Measurements from ENCODE around the gene PCDHGA5. TPM values are rescaled to one million over a fixed set of nuclear protein-coding genes. Genes with fewer than 3 reads are reported as not detected.
"Not testable (repeated sequence)": the region's sequence is repeated elsewhere in the genome, so short reads cannot be mapped to it uniquely, and the experiment has no call there.

The PCDHGA5 gene
- total and polyA plus RNA-seq, 11 donors, result 1.5 to 9.6 (median 6.4) TPM

- Histone ChIP-seq H3K4me3 (no peak within 1 kb of the TSS), H3K9me3 (peaks cover 0 to 95% (median 63%) of the 10 kb centered on the region in 12 donors), H3K4me1 (peaks cover 0 to 9% (median 0%) of the 10 kb centered on the region in 12 donors), H3K36me3 (peaks cover 0 to 12% (median 0%) of the 10 kb centered on the region in 9 donors), H3K27me3 (peaks cover 0 to 43% (median 0%) of the 10 kb centered on the region in 9 donors), H3K27ac (no peak within 1 kb of the TSS)
- 39 to 49% (median 44%) methylated on average over 32 to 38 of the region's 38 CpGs for WGBS, 4 donors
- TF ChIP-seq, protein P1, sequence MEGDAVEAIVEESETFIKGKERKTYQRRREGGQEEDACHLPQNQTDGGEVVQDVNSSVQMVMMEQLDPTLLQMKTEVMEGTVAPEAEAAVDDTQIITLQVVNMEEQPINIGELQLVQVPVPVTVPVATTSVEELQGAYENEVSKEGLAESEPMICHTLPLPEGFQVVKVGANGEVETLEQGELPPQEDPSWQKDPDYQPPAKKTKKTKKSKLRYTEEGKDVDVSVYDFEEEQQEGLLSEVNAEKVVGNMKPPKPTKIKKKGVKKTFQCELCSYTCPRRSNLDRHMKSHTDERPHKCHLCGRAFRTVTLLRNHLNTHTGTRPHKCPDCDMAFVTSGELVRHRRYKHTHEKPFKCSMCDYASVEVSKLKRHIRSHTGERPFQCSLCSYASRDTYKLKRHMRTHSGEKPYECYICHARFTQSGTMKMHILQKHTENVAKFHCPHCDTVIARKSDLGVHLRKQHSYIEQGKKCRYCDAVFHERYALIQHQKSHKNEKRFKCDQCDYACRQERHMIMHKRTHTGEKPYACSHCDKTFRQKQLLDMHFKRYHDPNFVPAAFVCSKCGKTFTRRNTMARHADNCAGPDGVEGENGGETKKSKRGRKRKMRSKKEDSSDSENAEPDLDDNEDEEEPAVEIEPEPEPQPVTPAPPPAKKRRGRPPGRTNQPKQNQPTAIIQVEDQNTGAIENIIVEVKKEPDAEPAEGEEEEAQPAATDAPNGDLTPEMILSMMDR (IDR thresholded peaks at IDR 0.05), result peak in 5 of 12 donors; percentile 8 to 31 (median 16)
- no peak for TF ChIP-seq POLR2A (IDR thresholded peaks at IDR 0.05)
- intact Hi-C loops (cut with DNase I), result no loop called here
- ATAC-seq (no peak), DNase-seq (no peak)
These were observed 28.7 kb downstream of the PCDHGA5 start, which contains the start of gene PCDHGA8 for GRCh38 chr5:141392429-141393198. Gene PCDHGA8 (plus strand): TSS chr5:141392633. CDS start chr5:141392814, 181 bp downstream.

DNA sequence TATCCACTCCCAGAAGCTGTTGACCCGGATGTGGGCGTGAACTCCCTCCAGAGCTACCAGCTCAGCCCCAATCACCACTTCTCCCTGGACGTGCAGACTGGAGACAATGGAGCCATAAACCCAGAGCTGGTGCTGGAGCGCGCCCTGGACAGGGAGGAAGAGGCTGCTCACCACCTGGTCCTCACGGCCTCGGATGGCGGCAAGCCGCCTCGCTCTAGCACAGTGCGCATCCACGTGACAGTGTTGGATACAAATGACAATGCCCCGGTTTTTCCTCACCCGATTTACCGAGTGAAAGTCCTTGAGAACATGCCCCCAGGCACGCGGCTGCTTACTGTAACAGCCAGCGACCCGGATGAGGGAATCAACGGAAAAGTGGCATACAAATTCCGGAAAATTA lies 29.3 kb downstream of the PCDHGA5 start:
- Histone ChIP-seq H3K4me3 (no peak overlapping the region), H3K27ac (no peak overlapping the region)

DNA sequence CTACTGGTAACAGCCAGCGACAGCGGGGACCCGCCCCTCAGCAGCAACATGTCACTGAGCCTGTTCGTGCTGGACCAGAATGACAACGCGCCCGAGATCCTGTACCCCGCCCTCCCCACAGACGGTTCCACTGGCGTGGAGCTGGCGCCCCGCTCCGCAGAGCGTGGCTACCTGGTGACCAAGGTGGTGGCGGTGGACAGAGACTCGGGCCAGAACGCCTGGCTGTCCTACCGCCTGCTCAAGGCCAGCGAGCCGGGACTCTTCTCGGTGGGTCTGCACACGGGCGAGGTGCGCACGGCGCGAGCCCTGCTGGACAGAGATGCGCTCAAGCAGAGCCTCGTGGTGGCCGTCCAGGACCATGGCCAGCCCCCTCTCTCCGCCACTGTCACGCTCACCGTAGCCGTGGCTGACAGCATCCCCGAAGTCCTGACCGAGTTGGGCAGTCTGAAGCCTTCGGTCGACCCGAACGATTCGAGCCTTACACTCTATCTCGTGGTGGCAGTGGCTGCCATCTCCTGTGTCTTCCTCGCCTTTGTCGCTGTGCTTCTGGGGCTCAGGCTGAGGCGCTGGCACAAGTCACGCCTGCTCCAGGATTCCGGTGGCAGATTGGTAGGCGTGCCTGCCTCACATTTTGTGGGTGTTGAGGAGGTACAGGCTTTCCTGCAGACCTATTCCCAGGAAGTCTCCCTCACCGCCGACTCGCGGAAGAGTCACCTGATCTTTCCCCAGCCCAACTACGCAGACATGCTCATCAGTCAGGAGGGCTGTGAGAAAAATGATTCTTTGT lies 30.6 kb downstream of the PCDHGA5 start:
- DNase-seq; intact Hi-C loops (cut with DNase I); H3K27ac ChIP-seq; ATAC-seq; H3K4me3 ChIP-seq: not testable (repeated sequence)
- peaks cover 0 to 12% (median 4%) of the 10 kb centered on the region in 12 donors for H3K4me1 ChIP-seq
- peaks cover 0 to 12% (median 0%) of the 10 kb centered on the region in 9 donors for H3K36me3 ChIP-seq
- peaks cover 0 to 95% (median 63%) of the 10 kb centered on the region in 12 donors for H3K9me3 ChIP-seq
- peaks cover 0 to 43% (median 0%) of the 10 kb centered on the region in 9 donors for H3K27me3 ChIP-seq
- 37 to 53% (median 43%) methylated on average over 24 to 46 of the region's 53 CpGs for WGBS, 4 donors

More for the DNA sequence above, 29.3 kb downstream of the PCDHGA5 start:
- peaks cover 0 to 10% (median 0%) of the 10 kb centered on the region in 12 donors for H3K4me1 ChIP-seq
- peaks cover 0 to 95% (median 64%) of the 10 kb centered on the region in 12 donors for H3K9me3 ChIP-seq
- no peak for DNase-seq
- ATAC-seq, result no peak
- peaks cover 0 to 44% (median 0%) of the 10 kb centered on the region in 9 donors for H3K27me3 ChIP-seq
- H3K36me3 ChIP-seq, result peaks cover 0 to 12% (median 0%) of the 10 kb centered on the region in 9 donors
- 48 to 63% (median 56%) methylated on average over 21 of the region's 21 CpGs for WGBS, 4 donors
- TF ChIP-seq, protein P1 (IDR thresholded peaks at IDR 0.05), result no peak
- no peak for TF ChIP-seq POLR2A (IDR thresholded peaks at IDR 0.05)
- intact Hi-C loops (cut with DNase I), result no loop called here

DNA sequence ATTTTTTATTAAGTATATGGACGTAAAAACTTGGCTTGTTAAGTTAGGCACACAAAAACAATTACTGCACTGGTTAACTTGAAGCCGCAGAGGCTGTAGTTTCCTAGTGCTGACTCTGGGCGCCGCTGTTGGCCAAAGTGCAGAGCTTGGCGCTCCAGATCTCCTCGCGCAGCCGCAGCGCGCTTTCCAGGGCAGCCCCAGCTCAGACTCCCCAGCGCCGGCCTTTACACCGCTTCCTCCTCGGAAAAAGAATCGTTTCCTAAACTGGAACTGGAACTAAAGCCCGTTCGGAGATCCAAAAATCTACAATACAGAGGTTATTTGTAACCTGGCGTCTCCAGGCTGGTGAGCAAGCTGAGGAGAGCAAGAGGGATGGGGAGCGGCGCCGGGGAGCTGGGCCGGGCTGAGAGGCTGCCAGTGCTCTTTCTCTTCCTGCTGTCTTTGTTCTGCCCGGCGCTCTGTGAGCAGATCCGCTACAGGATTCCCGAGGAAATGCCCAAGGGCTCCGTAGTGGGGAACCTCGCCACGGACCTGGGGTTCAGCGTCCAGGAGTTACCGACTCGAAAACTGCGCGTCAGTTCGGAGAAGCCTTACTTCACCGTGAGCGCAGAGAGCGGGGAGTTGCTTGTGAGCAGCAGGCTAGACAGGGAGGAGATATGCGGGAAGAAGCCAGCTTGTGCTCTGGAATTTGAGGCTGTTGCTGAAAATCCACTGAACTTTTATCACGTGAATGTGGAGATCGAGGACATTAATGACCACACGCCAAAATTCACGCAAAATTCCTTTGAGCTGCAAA lies 34.0 kb downstream of the PCDHGA5 start, which contains the start of gene PCDHGB5:
Gene PCDHGB5 (plus strand): TSS at position 192 of the 796 bp plus-strand sequence. CDS start 181 bp downstream, at position 373.
- WGBS, 4 donors, result 13 to 15% (median 14%) methylated on average over 25 to 26 of the region's 43 CpGs
- H3K36me3 ChIP-seq; intact Hi-C loops (cut with DNase I): not testable (repeated sequence)
- H3K9me3 ChIP-seq, result peaks cover 0 to 97% (median 62%) of the 10 kb centered on the region in 12 donors
- TF ChIP-seq, protein P1 (IDR thresholded peaks at IDR 0.05), result peak; percentile 40 to 72 (median 58)
- DNase-seq (peak in 2 of 5 donors; percentile 70 to 78), ATAC-seq (peak in 3 of 4 donors; percentile 88 to 96 (median 95))
- peaks cover 0 to 12% (median 0%) of the 10 kb centered on the region in 12 donors for H3K4me1 ChIP-seq
- H3K27ac ChIP-seq, result peak within 1 kb of the TSS in 1 of 12 donors; percentile 20
- peak within 1 kb of the TSS in 10 of 12 donors; percentile 32 to 51 (median 42) for H3K4me3 ChIP-seq
- H3K27me3 ChIP-seq, result peaks cover 0 to 36% (median 0%) of the 10 kb centered on the region in 9 donors
